Measurements from ENCODE around the gene ASAP2.

- TF ChIP-seq CTCF (IDR thresholded peaks at IDR 0.05) (no peak), EZH2 (IDR thresholded peaks at IDR 0.05; ENCODE audit: borderline replicate concordance, insufficient read depth, low read depth, low read length, poor library complexity, severe bottlenecking) (no peak)
These were observed 112.7 kb downstream of the ASAP2 start for GRCh38 chr2:9319338-9319715.
